GM12878 (cell line): Measurements from ENCODE around the gene PRKRIP1. TPM values are rescaled to one million over a fixed set of nuclear protein-coding genes. Genes with fewer than 3 reads are reported as not detected.
A peak's percentile ranks its signal among the peaks of the same experiment; 100 is the strongest.

Experiments used
- ATAC-seq: fragments of 200-7000 bp; cut with Tn5 transposase; 3 replicates; pipeline ENCODE4 v1.9.1; 2020; ENCODE audit warnings: mild to moderate bottlenecking, moderate library complexity
- BruUV-seq: library from RNA; stranded (reverse); fragments of 400-500 nt; replicated peaks from 2 replicates; lab custom pipeline; 2021; lab: Mats Ljungman, UMichigan
- CTCF ChIA-PET: fragments of 300-600 bp; sonication (Branson Sonifier 250); formaldehyde crosslinking; extraction: SDS; loops from one replicate; lab custom pipeline; 2021; ENCODE audit warnings: inconsistent platforms; lab: Yijun Ruan, JAX
- POLR2A ChIA-PET: fragments of 350-600 bp; formaldehyde crosslinking; extraction: SDS; loops from one replicate; lab custom pipeline; 2021; ENCODE audit warnings: inconsistent platforms; lab: Charles Lee
- RAD21 ChIA-PET: fragments of 300-600 bp; sonication (Branson Sonifier 250); formaldehyde crosslinking; loops from one replicate; lab custom pipeline; 2023; ENCODE audit warnings: antibody characterized with exemption; ENCODE audit not compliant: unreplicated experiment; lab: Charles Lee
- SMC1A ChIA-PET: fragments of 300-600 bp; sonication (Branson Sonifier 250); formaldehyde crosslinking; loops from one replicate; lab custom pipeline; 2023; ENCODE audit not compliant: unreplicated experiment, uncharacterized antibody; lab: Charles Lee
- DNase-seq: peaks from one replicate; pipeline ENCODE4 v3.0.0-alpha.2; 2011; ENCODE audit warnings: low read depth, low spot score
- FAIRE-seq: peaks from 3 replicates; lab custom pipeline; 2011; peaks lifted over from hg19 to GRCh38; lab: Jason Lieb, UNC
- H2AFZ ChIP-seq: 2 replicates; pipeline ENCODE4 v1.6.0; 2011; ENCODE audit warnings: low read depth, low read length, control low read depth; ENCODE audit not compliant: control insufficient read depth
- H3K27ac ChIP-seq: 2 replicates; pipeline ENCODE4 v1.5.1; 2011; ENCODE audit warnings: control low read depth; ENCODE audit not compliant: control insufficient read depth, insufficient read depth
- H3K27me3 ChIP-seq, 2 experiments: replicated peaks in 1 of 2; 2 replicates each; pipeline versions ENCODE4 v1.6.0 to v1.6.1; 2011; ENCODE audit warnings: low read length in 1 of 2; ENCODE audit not compliant: control insufficient read depth in 2 of 2, insufficient read depth in 2 of 2
- H3K36me3 ChIP-seq, 2 experiments: 2 replicates each; pipeline ENCODE4 v1.5.1; 2011; ENCODE audit warnings: low read length in 1 of 2; ENCODE audit not compliant: control insufficient read depth in 2 of 2, insufficient read depth in 2 of 2
- H3K4me1 ChIP-seq: 2 replicates; pipeline ENCODE4 v1.6.1; 2011; ENCODE audit warnings: mild to moderate bottlenecking, low read length, moderate library complexity, mixed read lengths; ENCODE audit not compliant: control insufficient read depth, insufficient read depth
- H3K4me2 ChIP-seq: 2 replicates; pipeline ENCODE4 v1.6.0; 2011; ENCODE audit warnings: control low read depth; ENCODE audit not compliant: control insufficient read depth, insufficient read depth
- H3K4me3 ChIP-seq: fragments of 200-600 bp; sonication (generic); 2 replicates; pipeline ENCODE4 v1.5.1; 2016
- H3K79me2 ChIP-seq: 2 replicates; pipeline ENCODE4 v1.6.0; 2011; ENCODE audit warnings: low read length; ENCODE audit not compliant: control insufficient read depth, insufficient read depth
- H3K9ac ChIP-seq: 2 replicates; pipeline ENCODE4 v1.8.0; 2011; ENCODE audit warnings: low read length, control low read depth, mixed read lengths; ENCODE audit not compliant: control insufficient read depth, insufficient read depth
- H3K9me3 ChIP-seq: replicated peaks from 3 replicates; pipeline ENCODE4 v1.5.1; 2011; ENCODE audit warnings: mild to moderate bottlenecking, low read length; ENCODE audit not compliant: control insufficient read depth, insufficient read depth
- H4K20me1 ChIP-seq: 2 replicates; pipeline ENCODE4 v1.6.0; 2011; ENCODE audit not compliant: control insufficient read depth, insufficient read depth
- ATF7 ChIP-seq: fragments of 450-650 bp; IDR thresholded peaks from 2 replicates; pipeline ENCODE4 v1.6.1; 2016; ENCODE audit warnings: low read depth, mild to moderate bottlenecking
- MXI1 ChIP-seq: fragments of 150-350 bp; IDR thresholded peaks from 2 replicates; pipeline ENCODE4 v1.6.1; 2011; ENCODE audit warnings: low read depth, mild to moderate bottlenecking, inconsistent platforms, low read length, improper control_type of control experiment
- NBN ChIP-seq: fragments of 450-650 bp; IDR thresholded peaks from 2 replicates; pipeline ENCODE4 v1.6.1; 2016
- STAT3 ChIP-seq: IDR thresholded peaks from 2 replicates; pipeline ENCODE4 v1.6.1; 2011; ENCODE audit warnings: low read depth, low read length, improper control_type of control experiment
- WGBS: methylation state at CpG from one replicate; pipeline ENCODE4 v1.1.6; 2016; ENCODE audit warnings: low lambda C conversion rate; ENCODE audit not compliant: insufficient replicate concordance, insufficient coverage; ENCODE audit errors: missing lambda C conversion rate; 5-methylcytosine and 5-hydroxymethylcytosine counted together
- in situ Hi-C: fragments of 300-500 bp; cut with MboI; formaldehyde crosslinking; loops from 9 replicates; pipeline ENCODE4 v1.14.3; 2018; ENCODE audit warnings: mixed read lengths
- intact Hi-C: fragments of 100-400 bp; cut with micrococcal nuclease; formaldehyde crosslinking; loops from one replicate; pipeline ENCODE4 v1.14.2; 2022; ENCODE audit not compliant: unreplicated experiment
- polyA plus RNA-seq, 11 experiments: library from polyadenylated mRNA; depleted of rRNA in 4 of 11; unstranded in 6 of 11; stranded (reverse) in 5 of 11; fragments of >200 nt; fragmentation: Nextera tagmentation in 4 of 11; fragmentation: Illumina TruSeq in 1 of 11; extraction: Ambion mirVana in 4 of 11; extraction: Trizol in 1 of 11; gene quantifications; 1 replicate in 1 of 11; 2 replicates in 10 of 11; pipeline versions ENCODE4 v1.2.1 to v1.2.3, GENCODE V29; 2011 to 2016; ENCODE audit warnings: inconsistent platforms in 2 of 11, missing spikeins in 2 of 11, low read depth in 1 of 11
- total RNA-seq, 4 experiments: library from RNA; depleted of rRNA in 3 of 4; stranded (reverse); fragments of >200 nt in 3 of 4; fragmentation: Illumina TruSeq in 1 of 4; extraction: Trizol in 1 of 4; gene quantifications; 2 replicates each; pipeline versions ENCODE4 v1.2.1 to v1.2.3, GENCODE V29; 2013 to 2021
- TF ChIP-seq, protein P1 (sequence below): IDR thresholded peaks from 2 replicates; pipeline ENCODE4 v1.6.1; 2011; ENCODE audit warnings: borderline replicate concordance, low read depth, mild to moderate bottlenecking, moderate library complexity, low read length; ENCODE audit not compliant: insufficient read depth, poor library complexity, severe bottlenecking

The PRKRIP1 gene
- total and polyA plus RNA-seq, 10 of the 15 experiments (the other 5 are each of a cell fraction or from before 2014, with no cell fraction given), result 17.0 to 38.4 (median 25.5) TPM

DNA sequence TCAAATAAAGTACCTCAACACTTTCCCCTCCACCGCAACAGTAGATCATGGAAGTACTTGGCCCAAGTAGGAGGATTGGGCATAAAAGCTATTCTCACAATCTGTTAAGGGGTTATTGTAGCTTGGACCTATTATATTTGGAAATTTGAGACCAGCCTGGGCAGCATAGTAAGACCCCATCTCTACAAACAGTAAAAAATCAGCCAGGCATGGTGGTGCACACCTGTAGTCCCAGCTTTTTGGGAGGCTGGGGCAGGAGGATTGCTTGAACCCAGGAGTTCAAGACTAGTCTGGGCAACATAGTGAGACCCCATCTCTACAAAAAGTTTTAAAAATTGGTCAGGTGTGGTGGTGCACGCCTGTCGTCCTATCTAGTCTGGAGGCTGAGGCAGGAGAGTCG, 13.2 kb downstream of the PRKRIP1 start:
- peak overlapping the region; percentile 52 for H3K27ac ChIP-seq
- intact Hi-C loops, result loop anchor here (2.0 kb wide), 1 partner anchor 15 kb away; no protein-coding TSS in a partner anchor
- DNase-seq (no peak), ATAC-seq (no peak), FAIRE-seq (no peak)
- peaks cover 20% of the 10 kb centered on the region for H3K4me1 ChIP-seq
- peaks cover 13 to 32% of the 10 kb centered on the region in 2 experiments for H3K36me3 ChIP-seq
- in situ Hi-C loops, result loop anchor here (10.0 kb wide), 1 partner anchor 45 kb away; no protein-coding TSS in a partner anchor
- no peak overlapping the region for H3K4me3 ChIP-seq
- POLR2A ChIA-PET, result interaction anchor here (4.1 to 5.0 kb wide), 2 partner anchors 16 to 32 kb away, joined by 21 to 24 read pairs; no protein-coding TSS in a partner anchor
- H3K79me2 ChIP-seq, result peaks cover 11% of the 10 kb centered on the region
- no peaks in the 10 kb centered on the region for H4K20me1 ChIP-seq
- H3K27me3 ChIP-seq, result no peaks in the 10 kb centered on the region
- no TSS peak for BruUV-seq
- 92% methylated on average over 4 of the region's 4 CpGs for WGBS
- CTCF ChIA-PET, result interaction anchor here (1.0 to 8.0 kb wide), 8 partner anchors 9 to 130 kb away, joined by 3 to 101 read pairs (median 12); partner anchors contain the start of genes ORAI2 and PRKRIP1
- TF ChIP-seq NBN, result no peak
- TF ChIP-seq, protein P1, sequence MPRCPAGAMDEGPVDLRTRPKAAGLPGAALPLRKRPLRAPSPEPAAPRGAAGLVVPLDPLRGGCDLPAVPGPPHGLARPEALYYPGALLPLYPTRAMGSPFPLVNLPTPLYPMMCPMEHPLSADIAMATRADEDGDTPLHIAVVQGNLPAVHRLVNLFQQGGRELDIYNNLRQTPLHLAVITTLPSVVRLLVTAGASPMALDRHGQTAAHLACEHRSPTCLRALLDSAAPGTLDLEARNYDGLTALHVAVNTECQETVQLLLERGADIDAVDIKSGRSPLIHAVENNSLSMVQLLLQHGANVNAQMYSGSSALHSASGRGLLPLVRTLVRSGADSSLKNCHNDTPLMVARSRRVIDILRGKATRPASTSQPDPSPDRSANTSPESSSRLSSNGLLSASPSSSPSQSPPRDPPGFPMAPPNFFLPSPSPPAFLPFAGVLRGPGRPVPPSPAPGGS, result no peak
- TF ChIP-seq MXI1, result no peak
- no peak for TF ChIP-seq STAT3
- TF ChIP-seq ATF7, result no peak
- no peak overlapping the region for H3K9ac ChIP-seq
- SMC1A ChIA-PET, result interaction anchor here (1.0 to 10.2 kb wide), 9 partner anchors 10 to 56 kb away, joined by 3 to 89 read pairs (median 3); partner anchors contain the start of genes ORAI2 and PRKRIP1
- H3K9me3 ChIP-seq, result peaks cover 6% of the 10 kb centered on the region; the same call in 2 of the 3 replicates
- H3K4me2 ChIP-seq, result peak overlapping the region; percentile 12; the same call in 1 of the 2 replicates
- RAD21 ChIA-PET, result interaction anchor here (1.0 to 4.8 kb wide), 4 partner anchors 16 to 58 kb away, joined by 3 to 26 read pairs (median 8); no protein-coding TSS in a partner anchor
- H2AFZ ChIP-seq, result no peak overlapping the region
